SK-N-MC (cell line): Measurements from ENCODE around the gene KCTD10.

ENCODE experiments used
- EZH2 ChIP-seq: fragments of 200-600 bp; sonication (generic); IDR thresholded peaks from one replicate; pipeline ENCODE4 v1.6.1; 2017; ENCODE audit warnings: antibody characterized with exemption
- POLR2AphosphoS5 ChIP-seq: IDR thresholded peaks from 2 replicates; pipeline ENCODE4 v1.6.1; 2012; ENCODE audit warnings: mild to moderate bottlenecking, low read depth, low read length, borderline replicate concordance

GRCh38 chr12:109501299-109501698 lies 24.2 kb upstream of the KCTD10 start:
- TF ChIP-seq EZH2 = no peak
- TF ChIP-seq POLR2AphosphoS5 = no peak
